Upper lobe of right lung (tissue), 1 donor: ENCODE data around the gene PIP5KL1. TPM values are rescaled to one million over a fixed set of nuclear protein-coding genes. Genes with fewer than 3 reads are reported as not detected.

Experiments
- ATAC-seq: fragments of 200-7000 bp; cut with Tn5 transposase; one replicate; pipeline ENCODE4 v1.9.1; 2020; ENCODE audit warnings: mild to moderate bottlenecking, moderate library complexity
- DNase-seq: peaks from one replicate; pipeline ENCODE4 v3.0.0-alpha.2; 2020
- H3K27ac ChIP-seq: fragments of 200-600 bp; one replicate; pipeline ENCODE4 v1.8.0; 2022
- H3K27me3 ChIP-seq: fragments of 200-600 bp; one replicate; pipeline ENCODE4 v1.8.0; 2022; ENCODE audit warnings: mild to moderate bottlenecking
- H3K36me3 ChIP-seq: fragments of 200-600 bp; one replicate; pipeline ENCODE4 v1.8.0; 2022
- H3K4me1 ChIP-seq: fragments of 200-600 bp; one replicate; pipeline ENCODE4 v1.8.0; 2022
- H3K4me3 ChIP-seq: fragments of 200-600 bp; one replicate; pipeline ENCODE4 v1.8.0; 2022; ENCODE audit warnings: mild to moderate bottlenecking
- H3K9me3 ChIP-seq: fragments of 200-600 bp; one replicate; pipeline ENCODE4 v1.8.0; 2022
- intact Hi-C: fragments of 100-400 bp; cut with DNase I; formaldehyde crosslinking; loops from one replicate; pipeline ENCODE4 v1.11.0; 2022
- total RNA-seq: library from RNA; stranded (reverse); fragmentation: NEBNext Ultra II Directional; extraction: Animal tissue kit (Norgen Biotek cat#: 25700); gene quantifications from one replicate; pipeline ENCODE4 v1.2.1, GENCODE V29; 2021
- TF ChIP-seq, protein P1 (sequence below): fragments of 200-600 bp; IDR thresholded peaks from one replicate; pipeline ENCODE4 v1.8.0; 2022; ENCODE audit warnings: antibody characterized with exemption
- donor health status: DM: no; HTN: yes; CAD: no; lungs with severe emphysema.

PIP5KL1 gene
- total RNA-seq, 1 donor from 2014 or later = 3.5 TPM

GRCh38 chr9:127943731-127944144 lies 13.2 kb upstream of the PIP5KL1 start:
- Histone ChIP-seq H3K27ac (no peak overlapping the region), H3K36me3 (peaks cover 28% of the 10 kb centered on the region), H3K27me3 (no peaks in the 10 kb centered on the region), H3K4me3 (no peak overlapping the region), H3K4me1 (no peaks in the 10 kb centered on the region), H3K9me3 (no peaks in the 10 kb centered on the region)
- ATAC-seq (peak; percentile 91), DNase-seq (peak; percentile 93)
- TF ChIP-seq, protein P1, sequence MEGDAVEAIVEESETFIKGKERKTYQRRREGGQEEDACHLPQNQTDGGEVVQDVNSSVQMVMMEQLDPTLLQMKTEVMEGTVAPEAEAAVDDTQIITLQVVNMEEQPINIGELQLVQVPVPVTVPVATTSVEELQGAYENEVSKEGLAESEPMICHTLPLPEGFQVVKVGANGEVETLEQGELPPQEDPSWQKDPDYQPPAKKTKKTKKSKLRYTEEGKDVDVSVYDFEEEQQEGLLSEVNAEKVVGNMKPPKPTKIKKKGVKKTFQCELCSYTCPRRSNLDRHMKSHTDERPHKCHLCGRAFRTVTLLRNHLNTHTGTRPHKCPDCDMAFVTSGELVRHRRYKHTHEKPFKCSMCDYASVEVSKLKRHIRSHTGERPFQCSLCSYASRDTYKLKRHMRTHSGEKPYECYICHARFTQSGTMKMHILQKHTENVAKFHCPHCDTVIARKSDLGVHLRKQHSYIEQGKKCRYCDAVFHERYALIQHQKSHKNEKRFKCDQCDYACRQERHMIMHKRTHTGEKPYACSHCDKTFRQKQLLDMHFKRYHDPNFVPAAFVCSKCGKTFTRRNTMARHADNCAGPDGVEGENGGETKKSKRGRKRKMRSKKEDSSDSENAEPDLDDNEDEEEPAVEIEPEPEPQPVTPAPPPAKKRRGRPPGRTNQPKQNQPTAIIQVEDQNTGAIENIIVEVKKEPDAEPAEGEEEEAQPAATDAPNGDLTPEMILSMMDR = peak; percentile 92
- intact Hi-C loops = loop anchor here (5.0 to 10.0 kb wide), 2 partner anchors 94 to 171 kb away; no protein-coding TSS in a partner anchor

- ATAC-seq (no peak), DNase-seq (no peak)
- no peaks in the 10 kb centered on the region for H3K9me3 ChIP-seq
- no peaks in the 10 kb centered on the region for H3K4me1 ChIP-seq
- no peak overlapping the region for H3K4me3 ChIP-seq
- no peak overlapping the region for H3K27ac ChIP-seq
- TF ChIP-seq, protein P1 = no peak
- H3K36me3 ChIP-seq = peaks cover 28% of the 10 kb centered on the region
- intact Hi-C loops = loop anchor here (5.0 to 10.0 kb wide), 2 partner anchors 94 to 172 kb away; no protein-coding TSS in a partner anchor
- no peaks in the 10 kb centered on the region for H3K27me3 ChIP-seq
Observed at GRCh38 chr9:127943011-127943662, 12.6 kb upstream of the PIP5KL1 start.

DNA sequence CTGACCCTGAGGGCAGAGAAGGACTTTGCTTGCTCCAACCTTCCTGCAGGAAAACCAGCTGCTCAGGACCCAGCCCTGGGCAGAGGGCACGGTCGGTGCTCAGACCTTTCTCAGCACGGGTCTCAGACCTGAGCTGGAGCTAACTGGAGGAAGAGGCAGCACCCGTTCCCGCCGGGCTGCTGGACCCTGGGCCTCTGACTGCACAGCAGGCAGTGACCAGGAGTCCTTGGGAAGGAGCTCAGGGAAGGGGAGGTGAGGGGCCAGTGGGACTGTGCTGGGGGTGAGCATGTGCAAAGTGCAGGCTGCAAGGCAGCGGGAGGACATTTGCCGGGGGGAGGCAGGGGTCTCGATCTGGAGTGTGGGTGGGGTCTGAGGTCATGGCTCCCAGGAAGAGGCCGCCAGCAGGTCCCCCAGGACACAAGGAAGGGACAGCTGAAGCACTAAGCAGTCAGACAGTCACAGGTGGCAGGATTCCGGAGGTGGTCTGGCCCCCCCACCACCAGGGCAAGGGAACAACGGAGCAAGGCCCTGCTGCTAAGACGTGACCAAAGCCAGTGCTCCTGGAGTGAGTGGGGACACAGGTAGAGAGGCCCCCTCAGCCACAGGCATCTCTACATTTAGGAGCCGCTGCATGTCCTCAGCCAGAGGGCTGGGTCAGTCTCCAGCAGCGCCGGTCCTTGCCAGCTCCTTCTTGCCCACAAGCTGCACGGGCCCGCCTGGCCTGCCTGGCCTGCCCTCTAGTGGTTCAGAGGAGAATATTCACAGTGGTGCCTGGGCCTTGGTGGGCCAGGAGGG lies 11.8 kb upstream of the PIP5KL1 start:
- peaks cover 28% of the 10 kb centered on the region for H3K36me3 ChIP-seq
- H3K27me3 ChIP-seq = no peaks in the 10 kb centered on the region
- ATAC-seq (peak; percentile 82), DNase-seq (peak; percentile 86)
- no peak overlapping the region for H3K4me3 ChIP-seq
- H3K27ac ChIP-seq = no peak overlapping the region
- intact Hi-C loops = loop anchor here (5.0 to 10.0 kb wide), 2 partner anchors 95 to 172 kb away; no protein-coding TSS in a partner anchor
- TF ChIP-seq, protein P1 = peak; percentile 89
- H3K4me1 ChIP-seq = no peaks in the 10 kb centered on the region
- H3K9me3 ChIP-seq = no peaks in the 10 kb centered on the region

- Histone ChIP-seq H3K4me3 (no peak overlapping the region), H3K27ac (no peak overlapping the region), H3K9me3 (no peaks in the 10 kb centered on the region), H3K36me3 (peaks cover 28% of the 10 kb centered on the region), H3K4me1 (peaks cover 3% of the 10 kb centered on the region), H3K27me3 (no peaks in the 10 kb centered on the region)
- TF ChIP-seq, protein P1 = no peak
- DNase-seq (no peak), ATAC-seq (no peak)
- intact Hi-C loops = loop anchor here (5.0 to 10.0 kb wide), 2 partner anchors 95 to 173 kb away; no protein-coding TSS in a partner anchor
Observed at GRCh38 chr9:127941961-127942215, 11.3 kb upstream of the PIP5KL1 start.

GRCh38 chr9:127941062-127941960 lies 10.7 kb upstream of the PIP5KL1 start:
- intact Hi-C loops = loop anchor here (5.0 to 10.0 kb wide), 2 partner anchors 96 to 173 kb away; no protein-coding TSS in a partner anchor
- no peak overlapping the region for H3K4me3 ChIP-seq
- no peak for DNase-seq
- peaks cover 28% of the 10 kb centered on the region for H3K36me3 ChIP-seq
- peaks cover 9% of the 10 kb centered on the region for H3K4me1 ChIP-seq
- H3K9me3 ChIP-seq = no peaks in the 10 kb centered on the region
- TF ChIP-seq, protein P1 = no peak
- H3K27ac ChIP-seq = no peak overlapping the region
- no peaks in the 10 kb centered on the region for H3K27me3 ChIP-seq
- no peak for ATAC-seq
